H1 (cell line): ENCODE data around the gene BSN. TPM values are rescaled to one million over a fixed set of nuclear protein-coding genes. Genes with fewer than 3 reads are reported as not detected.

Source experiments
- CTCF ChIA-PET: fragments of 300-600 bp; sonication (Branson Sonifier 250); formaldehyde crosslinking; loops from one replicate; lab custom pipeline; 2021; ENCODE audit not compliant: partially characterized antibody; lab: Charles Lee
- POLR2A ChIA-PET: fragments of 300-600 bp; sonication (Branson Sonifier 250); formaldehyde crosslinking; loops from one replicate; lab custom pipeline; 2021; ENCODE audit warnings: inconsistent platforms; ENCODE audit not compliant: partially characterized antibody; lab: Charles Lee
- DNase-seq, 2 experiments: peaks; one replicate each; pipeline versions ENCODE4 v3.0.0 to v3.0.0-alpha.2; 2010 to 2022; ENCODE audit warnings: low spot score in 2 of 2, low read depth in 1 of 2, mixed read lengths in 1 of 2
- FAIRE-seq: peaks from 2 replicates; lab custom pipeline; 2011; peaks lifted over from hg19 to GRCh38; lab: Jason Lieb, UNC
- H2AFZ ChIP-seq: 2 replicates; pipeline ENCODE4 v1.8.1; 2012; ENCODE audit warnings: low read length, inconsistent platforms
- H2AK5ac ChIP-seq: 2 replicates; pipeline ENCODE4 v1.6.1; 2013; ENCODE audit warnings: low read depth, low read length
- H2BK120ac ChIP-seq: replicated peaks from 2 replicates; pipeline ENCODE3; 2013; ENCODE audit warnings: low read depth, low read length, inconsistent platforms
- H2BK12ac ChIP-seq: 2 replicates; pipeline ENCODE4 v1.6.1; 2013; ENCODE audit warnings: low read depth, low read length
- H2BK15ac ChIP-seq: 2 replicates; pipeline ENCODE4 v1.6.1; 2013; ENCODE audit warnings: low read length
- H2BK20ac ChIP-seq: 2 replicates; pipeline ENCODE4 v1.6.1; 2013; ENCODE audit warnings: low read length
- H2BK5ac ChIP-seq: 2 replicates; pipeline ENCODE4 v1.6.1; 2013; ENCODE audit warnings: low read depth, low read length
- H3K14ac ChIP-seq: 2 replicates; pipeline ENCODE4 v1.6.1; 2013; ENCODE audit warnings: inconsistent platforms; ENCODE audit not compliant: insufficient read length
- H3K18ac ChIP-seq: 2 replicates; pipeline ENCODE4 v1.6.1; 2013; ENCODE audit warnings: low read length; ENCODE audit errors: extremely low read depth
- H3K23ac ChIP-seq: 2 replicates; pipeline ENCODE4 v1.6.1; 2013; ENCODE audit warnings: inconsistent platforms; ENCODE audit not compliant: insufficient read length
- H3K23me2 ChIP-seq: 2 replicates; pipeline ENCODE4 v1.6.1; 2013; ENCODE audit warnings: low read depth, low read length
- H3K27ac ChIP-seq: 2 replicates; pipeline ENCODE4 v1.6.1; 2011; ENCODE audit warnings: low read depth, low read length, inconsistent platforms
- H3K27me3 ChIP-seq, 4 experiments: replicated peaks in 1 of 4; 1 replicate in 1 of 4; 2 replicates in 3 of 4; pipeline versions ENCODE4 v1.6.1 to v1.8.1; 2011 to 2013; ENCODE audit warnings: low read length in 3 of 4, mild to moderate bottlenecking in 3 of 4, inconsistent platforms in 2 of 4, mixed read lengths in 2 of 4, moderate library complexity in 1 of 4; ENCODE audit not compliant: control insufficient read depth in 3 of 4, insufficient read depth in 3 of 4; ENCODE audit errors: extremely low read depth in 1 of 4
- H3K36me3 ChIP-seq, 4 experiments: 2 replicates each; pipeline versions ENCODE4 v1.6.1 to v1.8.1; 2011 to 2013; ENCODE audit warnings: mild to moderate bottlenecking in 4 of 4, low read length in 3 of 4, moderate library complexity in 2 of 4, control low read depth in 1 of 4, inconsistent platforms in 1 of 4; ENCODE audit not compliant: insufficient read depth in 4 of 4, control insufficient read depth in 2 of 4
- H3K4ac ChIP-seq: replicated peaks from 2 replicates; pipeline ENCODE3; 2013; ENCODE audit warnings: low read length, low read depth, mixed read lengths, inconsistent platforms; ENCODE audit not compliant: insufficient read length
- H3K4me1 ChIP-seq, 4 experiments: replicated peaks in 1 of 4; 1 replicate in 1 of 4; 2 replicates in 3 of 4; pipeline versions ENCODE4 v1.6.1 to v1.8.1; 2011 to 2013; ENCODE audit warnings: low read length in 3 of 4, inconsistent platforms in 2 of 4, mixed read lengths in 1 of 4; ENCODE audit not compliant: insufficient read depth in 4 of 4, control insufficient read depth in 3 of 4
- H3K4me2 ChIP-seq, 2 experiments: 2 replicates each; pipeline versions ENCODE4 v1.6.1 to v1.8.1; 2011 to 2013; ENCODE audit warnings: low read depth in 2 of 2, low read length in 2 of 2, control low read depth in 1 of 2, inconsistent platforms in 1 of 2, mild to moderate bottlenecking in 1 of 2; ENCODE audit not compliant: insufficient read depth in 1 of 2
- H3K4me3 ChIP-seq, 4 experiments: fragments of 200-600, 300-600 bp in 1 of 4; sonication (generic), shearing (Covaris generic), sonication (Bioruptor Twin) in 1 of 4; 2 replicates each; pipeline versions ENCODE4 v1.5.1 to v1.8.1; 2011 to 2016; ENCODE audit warnings: low read length in 4 of 4, low read depth in 3 of 4, control low read depth in 2 of 4, inconsistent platforms in 2 of 4, mild to moderate bottlenecking in 2 of 4, mixed read lengths in 1 of 4, moderate library complexity in 1 of 4; ENCODE audit not compliant: insufficient read depth in 2 of 4; ENCODE audit errors: extremely low read depth in 1 of 4
- H3K56ac ChIP-seq: replicated peaks from 2 replicates; pipeline ENCODE3; 2013; ENCODE audit warnings: low read depth, mild to moderate bottlenecking, mixed read lengths, low read length, inconsistent platforms; ENCODE audit not compliant: insufficient read length
- H3K79me1 ChIP-seq: 2 replicates; pipeline ENCODE4 v1.6.1; 2013; ENCODE audit warnings: low read depth, low read length, control low read depth
- H3K79me2 ChIP-seq, 2 experiments: 2 replicates each; pipeline versions ENCODE4 v1.6.1 to v1.8.1; 2012 to 2013; ENCODE audit warnings: low read length in 2 of 2, mild to moderate bottlenecking in 2 of 2, inconsistent platforms in 1 of 2; ENCODE audit not compliant: insufficient read depth in 2 of 2, control insufficient read depth in 1 of 2
- H3K9ac ChIP-seq, 4 experiments: replicated peaks in 1 of 4; 1 replicate in 1 of 4; 2 replicates in 3 of 4; pipeline versions ENCODE4 v1.6.1 to v1.8.1; 2011 to 2013; ENCODE audit warnings: low read depth in 3 of 4, low read length in 3 of 4, control low read depth in 2 of 4, mild to moderate bottlenecking in 2 of 4, moderate library complexity in 2 of 4, inconsistent platforms in 1 of 4; ENCODE audit errors: extremely low read depth in 1 of 4
- H3K9me3 ChIP-seq, 2 experiments: 2 replicates each; pipeline versions ENCODE4 v1.6.1 to v1.8.1; 2012 to 2013; ENCODE audit warnings: mild to moderate bottlenecking in 2 of 2, moderate library complexity in 2 of 2, control low read depth in 1 of 2, inconsistent platforms in 1 of 2, low read depth in 1 of 2, low read length in 1 of 2, mixed read lengths in 1 of 2; ENCODE audit not compliant: insufficient read depth in 2 of 2
- H4K20me1 ChIP-seq, 2 experiments: replicated peaks in 1 of 2; 2 replicates each; pipeline versions ENCODE3 to v1.8.1; 2011 to 2013; ENCODE audit warnings: inconsistent platforms in 2 of 2, low read length in 2 of 2, mild to moderate bottlenecking in 1 of 2; ENCODE audit not compliant: insufficient read depth in 2 of 2, control insufficient read depth in 1 of 2
- H4K5ac ChIP-seq: 2 replicates; pipeline ENCODE4 v1.6.1; 2013; ENCODE audit warnings: low read length, low read depth, mixed read lengths, inconsistent platforms; ENCODE audit not compliant: insufficient read length
- H4K8ac ChIP-seq: 2 replicates; pipeline ENCODE4 v1.8.0; 2013; ENCODE audit warnings: mild to moderate bottlenecking, moderate library complexity, low read length, inconsistent platforms; ENCODE audit not compliant: insufficient read depth; ENCODE audit errors: extremely low read depth
- H4K91ac ChIP-seq: replicated peaks from 2 replicates; pipeline ENCODE3; 2013; ENCODE audit warnings: low read length, mixed read lengths, inconsistent platforms; ENCODE audit not compliant: insufficient read length
- GTF2F1 ChIP-seq: IDR thresholded peaks from 2 replicates; pipeline ENCODE4 v1.6.1; 2012; ENCODE audit warnings: low read depth, low read length, improper control_type of control experiment, borderline replicate concordance
- HDAC6 ChIP-seq: IDR thresholded peaks from one replicate; pipeline ENCODE4 v1.7.1; 2012; ENCODE audit warnings: low read depth, mild to moderate bottlenecking, inconsistent platforms, low read length, moderate library complexity
- KDM4A ChIP-seq: IDR thresholded peaks from one replicate; pipeline ENCODE4 v1.7.1; 2012; ENCODE audit warnings: low read depth, mild to moderate bottlenecking, moderate library complexity, low read length, inconsistent platforms; ENCODE audit not compliant: severe bottlenecking
- SIN3A ChIP-seq, 2 experiments: IDR thresholded peaks in 1 of 2; conservative IDR thresholded peaks in 1 of 2; 2 replicates each; pipeline ENCODE4 v1.6.1; 2011 to 2012; ENCODE audit warnings: low read length in 2 of 2, improper control_type of control experiment in 1 of 2, low read depth in 1 of 2, mild to moderate bottlenecking in 1 of 2
- SIX5 ChIP-seq: IDR thresholded peaks from 2 replicates; pipeline ENCODE4 v1.6.1; 2011; ENCODE audit warnings: mild to moderate bottlenecking, low read depth, low read length
- SRF ChIP-seq: IDR thresholded peaks from 2 replicates; pipeline ENCODE4 v1.6.1; 2011; ENCODE audit warnings: mild to moderate bottlenecking, low read depth, low read length, moderate library complexity
- WGBS, 2 experiments: shearing (Covaris generic) in 1 of 2; methylation state at CpG; one replicate each; pipeline versions ENCODE4 v1.1.6 to v1.1.7; 2013 to 2015; ENCODE audit warnings: low lambda C conversion rate in 2 of 2, mixed read lengths in 2 of 2, inconsistent platforms in 1 of 2, low coverage in 1 of 2, missing lambda C conversion rate in 1 of 2; ENCODE audit not compliant: insufficient replicate concordance in 2 of 2, insufficient coverage in 1 of 2, insufficient read length in 1 of 2; ENCODE audit errors: extremely low coverage in 1 of 2, missing lambda C conversion rate in 1 of 2; 5-methylcytosine and 5-hydroxymethylcytosine counted together
- polyA plus RNA-seq, 7 experiments: library from polyadenylated mRNA; depleted of rRNA in 3 of 7; stranded (reverse) in 5 of 7; unstranded in 2 of 7; fragments of >200 nt in 5 of 7; fragments of 200-250 nt in 2 of 7; gene quantifications; 1 replicate in 5 of 7; 2 replicates in 1 of 7; 4 replicates in 1 of 7; pipeline versions ENCODE4 v1.2.1 to v1.2.3, GENCODE V29; 2011 to 2013; ENCODE audit warnings: missing spikeins in 2 of 7, mixed read lengths in 2 of 7
- total RNA-seq: library from RNA; stranded (reverse); fragmentation: NEBNext Ultra II Directional; extraction: Animal tissue kit (Norgen Biotek cat#: 25700); gene quantifications from 2 replicates; pipeline ENCODE4 v1.2.1, GENCODE V29; 2021

The BSN gene
- total and polyA plus RNA-seq, 2 of the 8 experiments (the other 6 are each of a cell fraction or from before 2014, with no cell fraction given): 0.60 to 3.0 TPM

DNA sequence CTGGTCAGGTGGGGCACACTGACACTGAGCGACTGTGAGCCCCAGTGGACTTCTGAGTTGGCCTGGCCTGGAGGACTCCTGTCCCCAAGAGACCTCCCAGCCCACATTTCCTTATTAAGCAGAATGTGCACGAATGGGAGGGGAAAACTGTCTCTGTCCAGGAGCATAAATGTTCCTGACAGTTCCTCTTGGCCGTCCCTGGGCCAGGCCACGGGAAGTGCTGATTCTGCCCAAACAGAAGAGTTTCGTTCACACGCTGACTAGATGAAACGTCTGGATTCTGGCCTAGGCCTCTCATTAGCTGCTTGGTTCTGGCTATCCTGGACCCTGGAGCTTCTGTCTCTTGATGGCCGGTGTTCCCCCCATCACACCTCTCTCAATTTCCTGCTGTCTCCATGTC, 90.4 kb downstream of the BSN start:
- no peak overlapping the region for H3K56ac ChIP-seq
- H2BK120ac ChIP-seq: no peak overlapping the region
- H3K27me3 ChIP-seq: no peaks in the 10 kb centered on the region
- H2BK20ac ChIP-seq: no peak overlapping the region
- ChIA-PET POLR2A (no interaction called here), CTCF (interaction anchor here (0.6 to 1.8 kb wide), 9 partner anchors 8 to 190 kb away, joined by 3 to 5 read pairs (median 4); no protein-coding TSS in a partner anchor)
- H3K4me3 ChIP-seq: no peak overlapping the region
- no peak overlapping the region for H2BK15ac ChIP-seq
- H4K91ac ChIP-seq: no peak overlapping the region
- H2AK5ac ChIP-seq: no peak overlapping the region
- no peaks in the 10 kb centered on the region for H3K23me2 ChIP-seq
- no peaks in the 10 kb centered on the region for H3K9me3 ChIP-seq
- DNase-seq (no peak), FAIRE-seq (no peak)
- H3K79me2 ChIP-seq: no peaks in the 10 kb centered on the region
- no peak overlapping the region for H3K4me2 ChIP-seq
- H3K9ac ChIP-seq: no peak overlapping the region
- H3K79me1 ChIP-seq: no peaks in the 10 kb centered on the region
- H3K14ac ChIP-seq: no peak overlapping the region
- no peak overlapping the region for H3K23ac ChIP-seq
- H4K5ac ChIP-seq: no peak overlapping the region
- H2BK12ac ChIP-seq: no peak overlapping the region
- no peak overlapping the region for H4K8ac ChIP-seq
- no peak overlapping the region for H3K18ac ChIP-seq
- H2AFZ ChIP-seq: no peak overlapping the region
- H4K20me1 ChIP-seq: no peaks in the 10 kb centered on the region
- H3K36me3 ChIP-seq: no peaks in the 10 kb centered on the region; a peak in 1 of 8 replicates
- 89% methylated on average over 8 of the region's 8 CpGs; no CpG with 5 or more reads in 1 of the 2 experiments for WGBS, 2 experiments
- H3K4me1 ChIP-seq: no peaks in the 10 kb centered on the region
- H3K4ac ChIP-seq: no peak overlapping the region
- no peak overlapping the region for H2BK5ac ChIP-seq
- H3K27ac ChIP-seq: no peak overlapping the region
- TF ChIP-seq KDM4A (no peak), SIX5 (no peak), HDAC6 (no peak), SIN3A (conservative IDR thresholded peaks at IDR 0.05 in 1 of 2, IDR thresholded peaks at IDR 0.05 in 1 of 2; ENCODE audit: low read depth in 1 of 2, low read length in 2 of 2) (no peak), GTF2F1 (no peak), SRF (no peak)
